ENCODE measurements around the gene EBI3. TPM values are rescaled to one million over a fixed set of nuclear protein-coding genes. Genes with fewer than 3 reads are reported as not detected.
"Not testable (repeated sequence)": the region's sequence is repeated elsewhere in the genome, so short reads cannot be mapped to it uniquely, and the experiment has no call there.

The EBI3 gene
- total RNA-seq, 4 donors from 2014 or later: 0.38 to 1.7 (median 0.85) TPM; not detected in 1

- H3K27ac ChIP-seq: no peak overlapping the region
- in situ Hi-C loops (cut with MboI; ENCODE audit: low sequenced_read_pairs in 4 of 4): loop anchor here in 3 of 4 donors (10.0 to 25.0 kb wide), 4 partner anchors 86 to 368 kb away; partner anchors contain the start of genes CHAF1A (in 1 of the 3), SH3GL1 (in 1 of the 3) and TNFAIP8L1 (in 1 of the 3)
- ATAC-seq (no peak), DNase-seq (no peak)
- peaks cover 0 to 60% of the 10 kb centered on the region in 2 donors for H3K36me3 ChIP-seq
- no peak for TF ChIP-seq POLR2A (IDR thresholded peaks at IDR 0.05)
- no peak for TF ChIP-seq CTCF (IDR thresholded peaks at IDR 0.05 in 4 of 5, conservative IDR thresholded peaks at IDR 0.05 in 1 of 5)
- no peak overlapping the region for H3K4me3 ChIP-seq
- H3K27me3 ChIP-seq: no peaks in the 10 kb centered on the region
- intact Hi-C loops (cut with DNase I; ENCODE audit: low total_unique reads): loop anchor here (5.0 kb wide), 1 partner anchor 133 kb away; the partner anchor contains the start of genes CHAF1A and SH3GL1
- H3K4me1 ChIP-seq: no peaks in the 10 kb centered on the region
- H3K9me3 ChIP-seq: no peaks in the 10 kb centered on the region
Observed at GRCh38 chr19:4268816-4269430, 39.6 kb downstream of the EBI3 start.

GRCh38 chr19:4272894-4273293, 43.6 kb downstream of the EBI3 start:
- ATAC-seq (no peak), DNase-seq (no peak)
- intact Hi-C loops (cut with DNase I; ENCODE audit: low total_unique reads) (no loop called here), in situ Hi-C loops (cut with MboI; ENCODE audit: low sequenced_read_pairs in 4 of 4) (loop anchor here in 3 of 4 donors (25.0 kb wide), 3 partner anchors 139 to 364 kb away; partner anchors contain the start of genes CHAF1A (in 1 of the 3), SH3GL1 (in 1 of the 3) and TNFAIP8L1 (in 1 of the 3))
- Histone ChIP-seq H3K27me3 (peaks cover 0 to 2% (median 0%) of the 10 kb centered on the region in 3 donors), H3K4me1 (no peaks in the 10 kb centered on the region), H3K9me3 (no peaks in the 10 kb centered on the region), H3K27ac (no peak overlapping the region), H3K4me3 (no peak overlapping the region), H3K36me3 (peaks cover 0 to 30% of the 10 kb centered on the region in 2 donors)
- no peak for TF ChIP-seq CTCF (IDR thresholded peaks at IDR 0.05 in 4 of 5, conservative IDR thresholded peaks at IDR 0.05 in 1 of 5)
- no peak for TF ChIP-seq POLR2A (IDR thresholded peaks at IDR 0.05)

DNA sequence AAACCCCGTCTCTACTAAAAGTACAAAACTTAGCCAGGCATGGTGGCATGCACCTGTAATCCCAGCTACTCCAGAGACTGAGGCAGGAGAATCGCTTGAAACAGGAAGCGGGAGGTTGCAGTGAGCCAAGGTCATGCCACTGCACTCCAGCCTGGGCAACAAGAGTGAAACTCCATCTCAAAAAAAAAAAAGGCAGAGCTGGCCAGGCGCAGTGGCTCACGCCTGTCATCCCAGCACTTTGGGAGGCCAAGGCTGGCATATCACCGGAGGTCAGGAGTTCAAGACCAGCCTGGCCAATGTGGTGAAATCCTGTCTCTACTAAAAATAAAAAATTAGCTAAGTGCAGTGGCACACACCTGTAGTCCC, 45.0 kb downstream of the EBI3 start:
- intact Hi-C loops (cut with DNase I; ENCODE audit: low total_unique reads); DNase-seq; H3K4me3 ChIP-seq; H3K4me1 ChIP-seq; H3K27ac ChIP-seq; ATAC-seq; H3K9me3 ChIP-seq: not testable (repeated sequence)
- Histone ChIP-seq H3K36me3 (peaks cover 0 to 17% of the 10 kb centered on the region in 2 donors), H3K27me3 (peaks cover 11 to 13% (median 13%) of the 10 kb centered on the region in 3 donors)
- in situ Hi-C loops (cut with MboI; ENCODE audit: low sequenced_read_pairs in 4 of 4): loop anchor here in 3 of 4 donors (25.0 kb wide), 3 partner anchors 138 to 363 kb away; partner anchors contain the start of genes CHAF1A (in 1 of the 3), SH3GL1 (in 1 of the 3) and TNFAIP8L1 (in 1 of the 3)

- H3K36me3 ChIP-seq: no peaks in the 10 kb centered on the region
- H3K27me3 ChIP-seq: peaks cover 29 to 38% (median 36%) of the 10 kb centered on the region in 3 donors
- intact Hi-C loops (cut with DNase I; ENCODE audit: low total_unique reads): no loop called here
- in situ Hi-C loops (cut with MboI; ENCODE audit: low sequenced_read_pairs in 4 of 4): no loop called here
- no peaks in the 10 kb centered on the region for H3K9me3 ChIP-seq
- H3K27ac ChIP-seq: no peak overlapping the region
- TF ChIP-seq CTCF (IDR thresholded peaks at IDR 0.05 in 4 of 5, conservative IDR thresholded peaks at IDR 0.05 in 1 of 5) (no peak), POLR2A (IDR thresholded peaks at IDR 0.05) (no peak)
- ATAC-seq: no peak
- no peak overlapping the region for H3K4me3 ChIP-seq
- peaks cover 0 to 11% of the 10 kb centered on the region in 2 donors for H3K4me1 ChIP-seq
- no peak for DNase-seq
Observed at GRCh38 chr19:4277191-4277696, 47.9 kb downstream of the EBI3 start.

DNA sequence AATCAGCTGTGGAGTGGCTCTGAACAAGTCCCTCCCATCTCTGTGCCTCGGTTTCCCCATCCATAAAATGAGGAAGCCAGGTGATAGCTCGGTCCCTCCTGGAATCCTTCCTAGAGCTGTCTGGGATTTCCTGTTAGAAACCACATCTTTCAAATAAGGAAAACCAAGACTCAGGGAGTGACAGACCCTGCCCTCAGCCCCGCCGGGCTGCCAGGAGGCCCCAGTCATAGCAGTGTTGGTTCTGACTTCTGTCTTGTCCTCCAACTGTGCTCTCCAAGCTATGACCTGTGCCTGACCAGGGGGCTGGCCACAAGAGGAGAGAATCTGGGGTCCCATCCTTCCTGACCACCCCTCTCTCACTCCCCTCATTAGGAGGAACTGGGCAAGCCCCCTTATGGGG, 48.7 kb downstream of the EBI3 start:
- intact Hi-C loops (cut with DNase I; ENCODE audit: low total_unique reads): no loop called here
- in situ Hi-C loops (cut with MboI; ENCODE audit: low sequenced_read_pairs in 4 of 4): no loop called here
- ATAC-seq (no peak), DNase-seq (no peak)
- Histone ChIP-seq H3K4me1 (peaks cover 0 to 11% of the 10 kb centered on the region in 2 donors), H3K27me3 (peaks cover 32 to 38% (median 36%) of the 10 kb centered on the region in 3 donors), H3K4me3 (no peak overlapping the region), H3K36me3 (no peaks in the 10 kb centered on the region), H3K9me3 (no peaks in the 10 kb centered on the region), H3K27ac (no peak overlapping the region)
- no peak for TF ChIP-seq CTCF (IDR thresholded peaks at IDR 0.05 in 4 of 5, conservative IDR thresholded peaks at IDR 0.05 in 1 of 5)
- no peak for TF ChIP-seq POLR2A (IDR thresholded peaks at IDR 0.05)
